MM.1S (cell line): ENCODE results near the gene CCDC178.

Source experiments
- DNase-seq: peaks from one replicate; pipeline ENCODE4 v3.0.0-alpha.2; 2015
- H2AFZ ChIP-seq: fragments of 300-600 bp; sonication (generic); 2 replicates; pipeline ENCODE4 v1.6.0; 2016; ENCODE audit warnings: antibody characterized with exemption, low read length
- H3F3A ChIP-seq: fragments of 300-600 bp; sonication (generic); 2 replicates; pipeline ENCODE4 v1.6.1; 2016; ENCODE audit warnings: mild to moderate bottlenecking, antibody characterized with exemption, low read length, moderate library complexity, mixed read lengths; ENCODE audit not compliant: insufficient read depth
- H3K27ac ChIP-seq: fragments of 300-600 bp; sonication (generic); 2 replicates; pipeline ENCODE4 v1.5.1; 2016; ENCODE audit warnings: mild to moderate bottlenecking, low read length
- H3K27me3 ChIP-seq: fragments of 300-600 bp; sonication (generic); replicated peaks from 2 replicates; pipeline ENCODE4 v1.6.0; 2016; ENCODE audit warnings: low read length; ENCODE audit not compliant: insufficient read depth
- H3K36me3 ChIP-seq: fragments of 300-600 bp; sonication (generic); replicated peaks from 2 replicates; pipeline ENCODE4 v1.6.1; 2016; ENCODE audit warnings: mild to moderate bottlenecking, low read length, mixed read lengths; ENCODE audit not compliant: insufficient read depth
- H3K4me1 ChIP-seq: fragments of 300-600 bp; sonication (generic); 2 replicates; pipeline ENCODE4 v1.6.1; 2016; ENCODE audit warnings: low read length, mixed read lengths
- H3K4me2 ChIP-seq: fragments of 300-600 bp; sonication (generic); 2 replicates; pipeline ENCODE4 v1.6.0; 2016; ENCODE audit warnings: low read depth, low read length
- H3K4me3 ChIP-seq: fragments of 300-600 bp; sonication (generic); 2 replicates; pipeline ENCODE4 v1.5.1; 2016; ENCODE audit warnings: low read length, mixed read lengths
- H3K79me2 ChIP-seq: fragments of 300-600 bp; sonication (generic); 2 replicates; pipeline ENCODE4 v1.6.1; 2016; ENCODE audit warnings: mixed run types, low read length, mixed read lengths
- H3K9ac ChIP-seq: fragments of 300-600 bp; sonication (generic); 2 replicates; pipeline ENCODE4 v1.6.1; 2016; ENCODE audit warnings: low read length, mixed read lengths
- H3K9me2 ChIP-seq: fragments of 300-600 bp; sonication (generic); replicated peaks from 2 replicates; pipeline ENCODE4 v1.6.1; 2016; ENCODE audit warnings: mild to moderate bottlenecking, low read length, mixed read lengths; ENCODE audit not compliant: insufficient read depth
- H3K9me3 ChIP-seq: fragments of 300-600 bp; sonication (generic); replicated peaks from 2 replicates; pipeline ENCODE4 v1.6.1; 2016; ENCODE audit warnings: mild to moderate bottlenecking, low read length, mixed read lengths; ENCODE audit not compliant: insufficient read depth
- H4K20me1 ChIP-seq: fragments of 300-600 bp; sonication (generic); 2 replicates; pipeline ENCODE4 v1.6.1; 2016; ENCODE audit warnings: mild to moderate bottlenecking, low read length, moderate library complexity, mixed read lengths; ENCODE audit not compliant: insufficient read depth
- EZH2 ChIP-seq: fragments of 300-600 bp; sonication (generic); optimal IDR thresholded peaks from 2 replicates; pipeline ENCODE3; 2017; ENCODE audit warnings: low read depth, mild to moderate bottlenecking, antibody characterized with exemption, low read length, mixed read lengths
- EZH2phosphoT487 ChIP-seq: fragments of 300-600 bp; sonication (generic); IDR thresholded peaks from 2 replicates; pipeline ENCODE4 v1.6.1; 2018; ENCODE audit warnings: antibody characterized with exemption, low read length
- TF ChIP-seq, protein P1 (sequence below): fragments of 300-600 bp; sonication (generic); IDR thresholded peaks from 2 replicates; pipeline ENCODE4 v1.5.1; 2016; ENCODE audit warnings: antibody characterized with exemption, low read length, mixed read lengths

The CCDC178 gene

DNA sequence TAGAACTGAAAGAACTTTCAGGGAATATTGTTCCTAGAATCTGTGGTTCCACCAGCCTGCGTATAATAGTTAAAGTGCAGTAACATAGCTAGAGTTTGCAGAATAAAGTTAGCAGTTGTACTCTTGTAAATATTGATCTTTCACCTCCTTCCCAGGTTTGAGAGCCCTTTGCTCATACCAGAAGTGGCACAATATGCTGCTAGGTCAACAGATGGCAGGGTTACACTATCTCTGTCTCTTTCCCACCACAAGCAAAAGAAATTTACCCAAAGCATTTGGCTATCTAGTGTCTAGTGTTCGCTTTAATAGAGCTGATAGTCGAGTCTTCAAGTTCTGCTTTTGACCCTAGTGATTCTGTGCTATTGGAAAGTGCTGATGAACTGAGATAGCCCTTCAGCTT lies 548.7 kb downstream of the CCDC178 start:
- no peaks in the 10 kb centered on the region for H3K79me2 ChIP-seq
- peaks cover 2% of the 10 kb centered on the region; the same call in 1 of the 2 replicates for H3F3A ChIP-seq
- no peak overlapping the region for H3K4me3 ChIP-seq
- H3K9me3 ChIP-seq: no peaks in the 10 kb centered on the region
- no peaks in the 10 kb centered on the region for H3K36me3 ChIP-seq
- no peaks in the 10 kb centered on the region for H3K9me2 ChIP-seq
- no peaks in the 10 kb centered on the region for H4K20me1 ChIP-seq
- no peak overlapping the region for H2AFZ ChIP-seq
- no peaks in the 10 kb centered on the region for H3K27me3 ChIP-seq
- H3K9ac ChIP-seq: no peak overlapping the region
- no peak overlapping the region for H3K27ac ChIP-seq
- H3K4me2 ChIP-seq: no peak overlapping the region
- H3K4me1 ChIP-seq: peaks cover 4% of the 10 kb centered on the region; the same call in 1 of the 2 replicates
- no peak for DNase-seq
- TF ChIP-seq EZH2 (no peak), EZH2phosphoT487 (no peak)
- TF ChIP-seq, protein P1, sequence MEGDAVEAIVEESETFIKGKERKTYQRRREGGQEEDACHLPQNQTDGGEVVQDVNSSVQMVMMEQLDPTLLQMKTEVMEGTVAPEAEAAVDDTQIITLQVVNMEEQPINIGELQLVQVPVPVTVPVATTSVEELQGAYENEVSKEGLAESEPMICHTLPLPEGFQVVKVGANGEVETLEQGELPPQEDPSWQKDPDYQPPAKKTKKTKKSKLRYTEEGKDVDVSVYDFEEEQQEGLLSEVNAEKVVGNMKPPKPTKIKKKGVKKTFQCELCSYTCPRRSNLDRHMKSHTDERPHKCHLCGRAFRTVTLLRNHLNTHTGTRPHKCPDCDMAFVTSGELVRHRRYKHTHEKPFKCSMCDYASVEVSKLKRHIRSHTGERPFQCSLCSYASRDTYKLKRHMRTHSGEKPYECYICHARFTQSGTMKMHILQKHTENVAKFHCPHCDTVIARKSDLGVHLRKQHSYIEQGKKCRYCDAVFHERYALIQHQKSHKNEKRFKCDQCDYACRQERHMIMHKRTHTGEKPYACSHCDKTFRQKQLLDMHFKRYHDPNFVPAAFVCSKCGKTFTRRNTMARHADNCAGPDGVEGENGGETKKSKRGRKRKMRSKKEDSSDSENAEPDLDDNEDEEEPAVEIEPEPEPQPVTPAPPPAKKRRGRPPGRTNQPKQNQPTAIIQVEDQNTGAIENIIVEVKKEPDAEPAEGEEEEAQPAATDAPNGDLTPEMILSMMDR: peak; percentile 10; the same call in 1 of the 2 replicates

DNA sequence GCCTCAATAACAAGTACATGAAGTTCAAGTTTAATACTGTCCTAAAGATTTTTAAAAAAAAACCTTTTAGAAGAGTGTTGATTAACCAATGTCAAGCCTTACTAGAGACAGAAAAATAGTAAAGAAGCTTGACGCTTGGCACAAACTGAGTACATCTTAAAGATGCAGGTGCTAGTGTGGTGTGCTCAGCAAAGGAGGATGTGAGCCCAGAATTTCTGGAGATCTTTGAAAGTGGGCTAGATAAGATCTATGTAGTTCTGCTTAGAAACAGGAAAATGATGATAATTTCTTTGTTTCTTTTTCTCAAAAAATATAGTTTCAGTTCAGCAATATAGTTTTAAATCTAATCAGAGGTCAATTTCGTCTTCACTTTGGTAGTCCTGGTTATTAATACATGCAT lies 549.4 kb downstream of the CCDC178 start:
- peaks cover 4% of the 10 kb centered on the region; the same call in 1 of the 2 replicates for H3K4me1 ChIP-seq
- H4K20me1 ChIP-seq: no peaks in the 10 kb centered on the region
- DNase-seq: peak; percentile 41
- no peak overlapping the region for H3K27ac ChIP-seq
- TF ChIP-seq EZH2: no peak
- TF ChIP-seq, protein P1: no peak
- no peak for TF ChIP-seq EZH2phosphoT487
- H3K4me2 ChIP-seq: 0 out of 2 replicates have a peak overlapping the region, but pooled peaks have one; percentile 4
- no peaks in the 10 kb centered on the region for H3K27me3 ChIP-seq
- no peaks in the 10 kb centered on the region for H3K9me3 ChIP-seq
- H3K9ac ChIP-seq: no peak overlapping the region
- no peaks in the 10 kb centered on the region for H3K79me2 ChIP-seq
- no peak overlapping the region for H3K4me3 ChIP-seq
- H3F3A ChIP-seq: peaks cover 2% of the 10 kb centered on the region; the same call in 1 of the 2 replicates
- no peaks in the 10 kb centered on the region for H3K36me3 ChIP-seq
- H3K9me2 ChIP-seq: no peaks in the 10 kb centered on the region
- no peak overlapping the region for H2AFZ ChIP-seq

DNA sequence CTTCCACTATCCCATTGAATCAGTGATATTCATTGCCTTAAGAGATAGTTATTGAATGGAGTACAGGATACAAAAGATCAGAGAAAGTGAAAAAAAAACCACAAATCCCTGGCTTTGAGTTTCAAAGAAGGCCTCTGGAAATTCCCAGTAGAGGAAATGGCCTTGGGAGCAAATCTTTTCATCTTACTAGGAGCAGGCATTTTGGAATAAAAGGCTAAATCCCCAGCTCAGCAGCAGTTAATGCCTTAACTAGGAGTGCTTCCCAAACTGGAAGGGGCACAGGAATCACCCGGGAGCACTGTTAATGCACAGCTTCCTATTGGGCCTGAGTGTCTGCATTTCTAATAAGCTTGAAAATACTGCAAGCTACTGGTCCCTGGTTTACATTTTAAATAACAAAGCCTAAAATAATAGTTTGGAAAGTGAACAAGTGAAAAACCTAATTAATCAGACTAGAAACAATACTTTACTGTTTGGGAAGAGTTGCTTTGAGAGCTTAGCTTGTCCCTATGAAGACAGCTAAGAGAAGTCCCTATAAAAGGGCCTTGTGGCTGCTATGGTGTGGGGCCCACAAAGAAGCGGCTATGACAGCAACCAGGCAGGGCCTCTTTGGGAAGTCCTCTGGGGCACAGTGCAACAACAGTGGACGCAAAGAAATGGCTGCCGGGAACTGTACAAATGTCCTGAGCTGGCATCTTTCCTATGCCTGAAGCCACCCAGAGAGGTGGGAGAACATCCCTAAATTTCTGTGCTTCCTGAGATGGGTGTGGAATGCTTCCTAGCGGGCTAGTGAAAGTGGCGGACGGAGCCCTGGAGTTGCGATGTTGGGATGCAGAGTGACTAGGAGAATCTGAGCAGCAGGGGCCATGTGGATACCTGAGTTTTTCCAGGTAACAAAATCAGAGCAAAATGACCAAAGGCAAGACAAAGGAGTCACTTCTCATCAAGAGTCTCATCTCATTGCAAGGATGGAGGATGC lies 550.6 kb downstream of the CCDC178 start:
- Histone ChIP-seq H3K4me3 (no peak overlapping the region), H3K9me3 (no peaks in the 10 kb centered on the region), H3K36me3 (no peaks in the 10 kb centered on the region), H3F3A (peaks cover 2% of the 10 kb centered on the region; the same call in 1 of the 2 replicates), H3K27me3 (no peaks in the 10 kb centered on the region), H3K9me2 (no peaks in the 10 kb centered on the region), H4K20me1 (no peaks in the 10 kb centered on the region), H3K9ac (no peak overlapping the region), H3K4me2 (no peak overlapping the region), H3K27ac (no peak overlapping the region), H2AFZ (no peak overlapping the region), H3K79me2 (no peaks in the 10 kb centered on the region), H3K4me1 (peaks cover 4% of the 10 kb centered on the region; the same call in 1 of the 2 replicates)
- TF ChIP-seq EZH2phosphoT487: no peak
- TF ChIP-seq, protein P1: no peak
- TF ChIP-seq EZH2: no peak
- DNase-seq: no peak
